ENCODE results near the gene TEAD1. TPM values are rescaled to one million over a fixed set of nuclear protein-coding genes. Genes with fewer than 3 reads are reported as not detected.

The TEAD1 gene
- total RNA-seq, 1 donor from 2014 or later, result 126 TPM

DNA sequence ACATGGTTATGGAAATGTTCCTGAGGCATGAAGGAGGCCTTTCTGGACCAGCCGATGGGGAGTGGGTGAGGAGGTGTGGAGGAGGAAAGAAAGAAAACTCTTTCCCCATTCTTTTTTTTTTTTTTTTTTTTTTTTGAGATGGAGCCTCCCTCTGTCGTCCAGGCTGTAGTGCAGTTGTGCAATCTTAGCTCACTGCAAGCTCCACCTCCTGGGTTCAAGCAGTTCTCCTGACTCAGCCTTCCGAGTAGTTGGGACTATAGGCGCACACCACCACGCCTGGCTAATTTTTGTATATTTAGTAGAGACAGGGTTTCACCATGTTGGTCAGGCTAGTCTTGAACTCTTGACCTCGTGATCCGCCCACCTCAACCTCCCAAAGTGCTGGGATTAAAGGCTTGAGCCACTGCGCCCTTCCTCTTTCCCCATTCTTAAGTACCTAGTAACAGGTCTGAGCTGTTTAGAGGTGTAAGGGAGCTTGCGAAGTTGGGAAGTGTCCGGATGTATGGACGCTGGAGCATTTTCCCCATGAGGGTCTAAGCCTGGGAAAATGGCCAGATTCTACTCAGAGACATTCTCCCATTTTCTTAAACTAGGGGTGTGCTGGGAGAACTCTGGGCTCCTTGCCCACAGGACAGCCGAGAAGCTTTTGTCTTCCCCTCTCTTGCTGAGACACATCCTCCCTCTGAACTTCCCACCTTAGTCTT is 135.8 kb downstream of the TEAD1 start:
- intact Hi-C loops (cut with DNase I), result no loop called here
- DNase-seq (ENCODE audit: missing footprints) (no peak), ATAC-seq (no peak)

DNA sequence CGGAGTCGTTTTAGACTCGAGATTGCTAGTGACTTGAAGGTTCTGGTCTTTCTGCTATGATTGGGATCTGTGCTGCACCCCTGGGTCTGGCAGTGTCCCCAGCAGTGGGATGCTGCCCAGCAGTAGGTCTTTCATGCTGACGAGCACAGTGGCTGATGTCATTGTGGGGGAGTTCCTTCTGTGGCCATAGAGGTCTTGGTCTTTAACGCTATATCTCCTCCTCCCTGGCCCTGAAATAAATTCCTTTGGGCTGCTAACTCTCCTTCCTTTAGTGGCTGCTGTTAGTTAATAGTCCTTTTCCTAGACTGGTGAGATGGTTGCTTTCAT is 136.3 kb downstream of the TEAD1 start:
- intact Hi-C loops (cut with DNase I), result no loop called here
- ATAC-seq, result no peak
- no peak for DNase-seq (ENCODE audit: missing footprints)

GRCh38 chr11:12811861-12812260 is 137.6 kb downstream of the TEAD1 start:
- intact Hi-C loops (cut with DNase I), result no loop called here
- no peak for DNase-seq (ENCODE audit: missing footprints)
- no peak for ATAC-seq

DNA sequence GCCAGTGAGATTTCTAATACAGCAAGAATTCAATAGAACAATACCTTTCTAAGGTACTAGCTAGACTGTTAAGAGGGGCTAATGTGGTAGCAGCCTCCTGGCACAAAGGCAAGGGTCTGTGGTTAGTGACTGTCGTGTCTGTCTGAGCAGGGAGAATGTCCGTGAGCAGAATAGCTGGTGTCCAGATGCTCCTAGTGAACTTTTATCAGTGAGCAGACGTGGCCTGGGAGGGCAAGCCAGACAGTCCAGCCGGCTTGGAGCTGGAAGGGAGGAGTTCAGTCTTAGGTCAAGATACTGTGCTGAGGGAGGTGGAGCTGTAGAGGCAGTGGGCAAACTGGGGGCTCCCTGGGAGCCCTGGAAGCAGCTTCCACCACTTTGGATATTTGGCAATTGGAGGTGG is 138.6 kb downstream of the TEAD1 start:
- DNase-seq (ENCODE audit: missing footprints) (no peak), ATAC-seq (peak; percentile 47)
- intact Hi-C loops (cut with DNase I), result no loop called here

DNA sequence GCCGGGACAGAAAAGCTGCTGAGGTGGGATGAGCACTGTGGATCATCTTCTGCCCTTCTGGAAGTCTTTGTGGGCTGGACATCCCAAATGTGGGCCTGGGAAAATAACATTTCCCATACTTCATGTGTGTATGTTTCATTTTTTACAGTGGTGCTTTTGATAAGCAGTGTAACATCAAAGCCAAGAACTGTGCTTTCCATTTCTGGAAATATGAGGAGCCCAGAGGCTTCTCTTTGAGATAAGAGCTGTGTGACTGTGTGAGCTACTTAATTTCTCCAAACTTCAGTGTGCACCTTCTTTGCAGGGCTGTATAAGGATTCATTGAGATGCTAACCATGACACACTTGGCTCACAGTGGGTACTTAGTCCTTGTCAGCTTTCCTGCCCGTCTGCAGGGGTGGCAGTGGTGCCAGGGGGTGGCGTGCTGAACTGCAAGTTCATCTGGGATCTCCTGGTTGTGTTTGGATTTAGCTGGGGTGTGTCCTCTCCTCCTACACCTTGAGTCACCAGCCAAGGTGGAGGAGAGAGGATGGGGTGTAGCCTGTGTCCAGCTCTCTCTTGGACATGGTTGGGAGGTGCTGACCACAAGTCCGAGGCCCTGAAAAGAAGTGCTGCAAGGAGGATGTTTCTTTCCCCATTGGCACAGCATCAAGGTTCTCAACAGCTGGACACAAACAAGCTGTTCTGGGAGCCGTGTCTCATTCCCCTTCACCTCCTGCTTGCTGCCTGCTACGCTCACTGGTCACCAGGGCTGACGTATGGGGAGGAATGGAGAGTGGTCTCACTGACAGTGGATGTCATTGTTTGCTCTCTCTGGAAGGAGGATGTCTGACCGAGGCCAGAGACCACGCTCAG is 139.4 kb downstream of the TEAD1 start:
- DNase-seq (ENCODE audit: missing footprints), result no peak
- intact Hi-C loops (cut with DNase I), result no loop called here
- peak; percentile 52 for ATAC-seq

DNA sequence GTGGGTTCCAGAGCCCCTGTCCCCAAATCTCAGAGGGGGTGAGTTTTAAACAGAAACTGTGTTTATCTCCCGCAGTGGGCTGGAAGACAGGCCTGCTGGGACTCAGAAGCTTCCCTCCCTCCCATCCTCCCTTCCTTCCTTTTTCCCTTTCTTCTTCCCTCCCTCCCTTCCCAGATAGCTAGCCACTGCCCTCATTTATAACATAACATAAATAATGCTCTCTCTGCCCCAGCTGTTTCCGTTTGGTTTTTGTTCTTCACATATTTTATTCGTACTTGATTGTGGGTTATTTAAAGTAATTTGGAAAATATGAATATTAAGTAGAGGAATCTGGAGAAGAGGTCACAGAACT is 140.9 kb downstream of the TEAD1 start:
- intact Hi-C loops (cut with DNase I), result no loop called here

DNA sequence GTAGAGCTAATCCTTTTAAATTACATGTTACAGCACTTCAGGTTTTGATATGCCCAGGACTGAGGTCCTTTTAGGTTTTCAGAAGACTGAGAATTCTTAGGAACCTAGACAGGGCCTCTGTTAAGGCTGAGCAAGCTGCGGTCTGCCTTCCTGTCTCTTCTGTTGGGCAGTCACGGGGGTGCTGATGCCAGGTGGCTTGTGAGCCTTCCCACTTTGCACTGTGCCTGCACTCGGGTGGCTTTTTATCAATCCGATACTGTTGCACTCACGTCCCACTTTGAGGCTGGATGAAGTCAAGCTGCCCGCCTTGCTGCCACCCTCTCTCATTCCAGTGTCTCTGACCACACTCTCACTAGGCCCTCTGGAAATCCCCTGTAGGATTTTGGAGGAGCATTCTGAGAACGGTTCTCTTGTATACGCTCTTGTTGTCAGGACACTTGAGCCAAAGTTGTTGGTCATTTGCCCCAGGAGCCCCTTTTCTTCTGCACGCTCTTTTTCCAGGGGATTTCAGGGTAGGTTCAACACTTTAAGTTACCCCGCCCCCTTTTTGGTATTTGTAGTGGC is 141.8 kb downstream of the TEAD1 start:
- intact Hi-C loops (cut with DNase I), result no loop called here
- DNase-seq (ENCODE audit: missing footprints), result no peak
- ATAC-seq, result no peak

More for the DNA sequence above, 140.9 kb downstream of the TEAD1 start:
- DNase-seq (ENCODE audit: missing footprints), result no peak
- ATAC-seq, result no peak

DNA sequence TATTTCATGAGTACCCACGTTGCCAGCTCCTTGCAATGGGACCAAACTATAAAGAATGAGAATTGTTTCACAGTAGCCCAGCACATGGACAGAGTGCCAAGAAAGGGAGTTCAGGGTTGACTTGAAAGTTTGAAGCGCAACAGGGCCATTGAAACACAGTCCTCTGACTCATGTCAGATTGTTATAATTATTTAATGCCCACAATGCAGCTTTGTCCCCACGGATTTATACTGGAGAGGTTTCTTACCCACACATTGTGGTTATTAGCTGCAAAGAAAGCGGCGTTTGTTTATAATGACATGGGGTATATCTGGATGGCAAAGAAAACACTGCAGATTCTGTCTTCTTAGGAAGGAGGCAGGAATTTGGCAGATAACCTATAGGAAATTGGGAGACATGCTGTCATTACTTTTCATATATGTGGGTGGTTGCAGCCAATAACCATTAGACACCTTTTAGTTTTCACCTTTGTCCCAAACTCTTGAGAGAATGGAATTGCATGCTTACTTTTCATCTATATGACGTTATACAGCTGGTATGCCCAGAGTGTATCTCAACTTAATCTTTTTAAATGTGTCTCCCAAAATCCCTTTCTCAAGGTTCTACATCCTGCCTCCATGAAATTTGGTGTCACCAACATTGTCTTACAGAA is 143.6 kb downstream of the TEAD1 start:
- ATAC-seq, result no peak
- DNase-seq (ENCODE audit: missing footprints), result no peak
- intact Hi-C loops (cut with DNase I), result no loop called here

- intact Hi-C loops (cut with DNase I), result no loop called here
- DNase-seq (ENCODE audit: missing footprints) (no peak), ATAC-seq (no peak)
Observed at GRCh38 chr11:12818333-12819015, 144.3 kb downstream of the TEAD1 start.

DNA sequence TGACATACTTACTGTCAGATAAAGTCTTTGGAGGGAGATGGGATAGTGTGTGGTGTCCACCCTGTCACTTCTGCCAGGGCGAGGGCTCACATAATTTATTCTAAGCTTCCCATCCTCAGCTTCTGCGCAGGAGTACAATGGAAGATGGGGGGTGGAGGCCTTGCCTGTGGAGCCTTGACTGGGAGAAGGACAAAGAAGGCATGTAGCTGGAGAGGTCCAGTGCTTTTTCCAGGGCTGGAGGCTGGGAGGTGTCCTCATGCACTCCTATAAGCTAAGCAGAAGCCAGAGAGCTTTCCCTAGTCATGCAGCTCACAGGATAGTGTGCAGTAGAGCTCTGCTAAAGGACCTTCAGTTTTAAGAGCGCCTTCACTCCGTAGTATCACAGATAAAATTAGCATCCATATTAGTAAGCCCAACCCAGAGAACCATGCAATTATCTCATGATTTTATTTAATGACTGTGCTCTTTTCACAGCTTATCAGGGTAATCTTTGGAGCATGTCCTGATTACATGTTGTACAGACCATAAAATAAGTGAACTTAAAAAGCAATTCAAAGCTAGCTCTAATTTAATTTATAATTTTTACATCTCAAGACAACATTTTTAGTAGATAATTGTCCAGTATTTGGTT is 148.3 kb downstream of the TEAD1 start:
- no peak for DNase-seq (ENCODE audit: missing footprints)
- ATAC-seq, result no peak
- intact Hi-C loops (cut with DNase I), result loop anchor here (5.0 kb wide), 1 partner anchor 65 kb away; no protein-coding TSS in a partner anchor

DNA sequence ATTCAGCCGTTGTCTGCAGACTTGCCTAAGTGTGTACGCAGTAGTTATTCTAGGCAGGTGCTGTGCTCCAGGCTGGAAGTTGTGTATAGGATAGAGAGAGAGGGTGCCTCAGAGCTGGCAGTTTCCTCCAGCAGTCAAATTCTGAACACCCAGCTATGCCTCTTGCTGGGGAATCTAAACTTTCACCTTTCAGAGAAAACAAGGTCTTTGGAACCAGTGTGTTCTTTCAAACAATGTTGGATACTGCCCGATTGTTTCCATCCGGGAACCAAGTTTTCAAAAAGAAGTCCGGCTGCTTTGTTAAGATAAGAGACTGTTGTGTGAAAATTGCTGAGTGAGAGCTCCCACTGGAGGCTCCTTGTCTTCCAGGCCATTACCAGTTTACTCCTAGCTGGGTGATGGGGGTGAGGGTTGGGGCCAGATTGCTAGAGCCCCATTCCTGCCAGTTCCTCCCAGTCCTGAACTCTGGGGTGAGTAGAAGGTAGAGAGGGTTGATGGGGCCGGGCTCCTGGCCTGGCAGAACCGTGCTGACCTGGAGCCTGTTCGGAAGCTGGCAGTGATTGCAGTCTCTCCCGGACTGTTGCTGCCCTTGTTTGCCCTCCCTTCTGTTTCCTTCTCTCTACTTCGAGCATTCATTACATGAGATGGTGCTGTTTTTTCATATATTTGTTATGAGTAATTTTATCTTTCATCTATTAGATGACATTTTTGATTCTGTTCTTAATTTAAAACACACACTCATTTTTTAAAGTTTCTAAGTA is 150.2 kb downstream of the TEAD1 start:
- intact Hi-C loops (cut with DNase I), result loop anchor here (5.0 kb wide), 2 partner anchors 63 to 152 kb away; partner anchors contain the start of gene TEAD1
- DNase-seq (ENCODE audit: missing footprints) (no peak), ATAC-seq (peak; percentile 53)

DNA sequence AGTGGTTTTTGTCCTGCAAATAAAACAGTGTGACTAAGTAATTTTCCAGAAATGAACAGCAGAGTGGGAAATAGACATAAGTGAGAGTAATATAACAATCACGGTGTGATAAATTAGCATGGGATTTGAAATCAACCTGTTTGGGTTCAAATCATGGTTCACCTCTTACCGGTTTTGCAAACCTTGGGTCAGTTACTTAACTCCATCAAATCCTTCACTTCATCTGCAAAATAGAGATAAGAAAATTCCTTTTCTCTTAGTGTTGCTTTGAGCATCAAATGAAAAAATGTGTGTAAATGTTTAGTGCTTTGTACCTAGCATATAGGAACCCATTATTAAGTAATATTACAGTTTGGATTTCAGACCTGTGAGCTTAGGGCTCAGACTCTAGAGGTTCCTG is 152.2 kb downstream of the TEAD1 start:
- DNase-seq (ENCODE audit: missing footprints), result no peak
- no peak for ATAC-seq
- intact Hi-C loops (cut with DNase I), result loop anchor here (5.0 kb wide), 1 partner anchor 154 kb away; the partner anchor contains the start of gene TEAD1

GRCh38 chr11:12827369-12827768 is 153.1 kb downstream of the TEAD1 start:
- ATAC-seq (no peak), DNase-seq (ENCODE audit: missing footprints) (no peak)
- intact Hi-C loops (cut with DNase I), result loop anchor here (5.0 kb wide), 1 partner anchor 155 kb away; the partner anchor contains the start of gene TEAD1

GRCh38 chr11:12827929-12828812 is 153.9 kb downstream of the TEAD1 start:
- intact Hi-C loops (cut with DNase I), result loop anchor here (5.0 kb wide), 1 partner anchor 156 kb away; the partner anchor contains the start of gene TEAD1
- ATAC-seq, result peak; percentile 86
- DNase-seq (ENCODE audit: missing footprints), result no peak

GRCh38 chr11:12829131-12829530 is 154.9 kb downstream of the TEAD1 start:
- no peak for DNase-seq (ENCODE audit: missing footprints)
- intact Hi-C loops (cut with DNase I), result loop anchor here (5.0 kb wide), 1 partner anchor 157 kb away; the partner anchor contains the start of gene TEAD1
- ATAC-seq, result no peak

DNA sequence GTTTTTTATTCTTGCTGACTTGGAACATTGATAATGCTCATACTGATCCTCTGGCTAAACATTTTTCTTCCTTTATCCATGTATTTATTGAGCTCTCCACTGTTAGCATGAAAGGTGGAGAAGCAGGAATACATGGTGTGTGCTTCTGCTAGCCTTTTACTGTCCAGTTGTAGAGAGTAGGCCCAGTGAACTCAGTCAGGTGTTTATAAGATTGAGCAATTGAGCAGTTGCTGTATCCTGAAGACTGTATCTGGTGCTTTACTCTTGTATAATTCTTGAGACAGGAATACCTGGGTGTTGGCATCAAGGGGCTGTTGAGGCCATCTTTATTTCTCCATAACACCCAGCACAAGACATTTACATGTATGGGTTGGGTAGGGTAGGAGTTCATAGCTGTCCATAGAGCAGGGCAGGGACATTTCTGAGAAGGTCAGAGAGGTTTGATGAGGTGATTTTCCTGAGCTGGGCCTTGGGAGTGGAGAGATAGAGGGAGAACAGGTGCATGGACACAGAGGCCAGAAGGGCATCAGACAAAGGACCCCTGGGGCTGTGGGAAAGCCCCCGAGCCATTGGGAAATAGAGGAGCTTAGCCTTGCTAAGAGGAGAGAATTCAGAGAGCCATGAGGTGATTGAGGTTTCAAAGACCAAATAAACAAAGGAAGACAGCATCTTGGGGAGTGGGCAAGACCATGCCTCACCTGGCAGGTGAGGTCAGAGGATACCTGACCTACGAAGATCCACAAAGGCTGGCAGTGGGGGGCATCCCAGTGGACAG is 155.5 kb downstream of the TEAD1 start:
- intact Hi-C loops (cut with DNase I), result loop anchor here (5.0 kb wide), 1 partner anchor 157 kb away; the partner anchor contains the start of gene TEAD1
- DNase-seq (ENCODE audit: missing footprints), result no peak
- no peak for ATAC-seq

Data from Right ventricle myocardium inferior (tissue), 1 donor.